ENCODE data around the gene RAB40B. TPM values are rescaled to one million over a fixed set of nuclear protein-coding genes. Genes with fewer than 3 reads are reported as not detected.
"Not testable (repeated sequence)": the region's sequence is repeated elsewhere in the genome, so short reads cannot be mapped to it uniquely, and the experiment has no call there.

RAB40B gene
- total RNA-seq, 2 experiments from 2014 or later, result 1.3 to 2.2 TPM

DNA sequence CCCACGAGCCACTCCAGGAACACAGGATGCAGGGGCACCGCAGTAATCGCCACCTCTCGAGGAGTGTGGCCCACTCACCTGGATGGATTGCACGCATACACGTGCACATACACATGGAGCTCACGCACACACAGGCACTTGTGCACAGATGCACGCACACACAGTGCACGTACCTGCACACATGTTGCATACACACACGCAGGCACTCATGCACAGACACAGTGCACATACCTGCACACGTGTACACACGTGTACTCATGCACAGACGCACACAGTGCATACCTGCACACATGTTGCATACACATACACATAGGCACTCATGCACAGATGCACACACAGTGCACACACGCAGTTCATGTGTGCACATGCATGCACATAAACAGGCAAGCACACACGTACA, 38.6 kb downstream of the RAB40B start:
- ChIA-PET POLR2A (interaction anchor here (0.6 kb wide), 1 partner anchor 190 kb away, joined by 3 read pairs; no protein-coding TSS in a partner anchor), CTCF (no interaction called here)
- H3K9me3 Mint-ChIP-seq (ENCODE audit: insufficient read depth), result no peaks in the 10 kb centered on the region

DNA sequence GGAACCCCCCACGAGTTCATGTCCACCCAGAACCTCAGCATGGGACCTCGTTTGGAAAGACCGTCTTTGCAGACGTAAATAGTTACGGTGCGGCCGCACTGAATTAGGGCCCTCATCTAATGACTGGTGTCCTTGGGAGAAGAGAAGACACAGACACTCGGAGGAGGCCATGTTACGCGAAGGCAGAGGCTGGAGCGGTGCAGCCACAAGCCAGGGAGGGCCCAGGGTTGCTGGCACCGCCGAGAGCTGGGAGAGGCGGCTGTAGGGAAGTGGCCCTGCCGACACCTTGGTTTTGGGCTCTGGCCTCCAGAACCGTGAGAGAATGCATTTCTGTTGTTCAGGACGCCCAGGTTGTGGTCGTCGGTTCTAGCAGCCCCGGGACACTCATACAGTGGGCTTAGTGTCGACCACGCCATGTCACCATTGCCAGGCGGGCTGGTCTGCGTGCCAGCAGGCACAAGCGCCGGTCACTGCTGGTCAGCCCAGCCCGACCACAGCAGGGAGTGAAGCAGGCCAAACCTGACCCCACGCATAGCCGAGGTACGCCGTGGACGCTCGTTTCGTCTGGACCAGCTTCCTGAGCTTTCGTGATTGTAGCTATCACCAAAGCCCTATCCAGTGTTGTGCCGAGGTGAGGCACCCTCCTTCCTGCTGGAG, 39.6 kb downstream of the RAB40B start:
- DNase-seq (no peak), ATAC-seq (no peak)
- ChIA-PET CTCF (no interaction called here), POLR2A (interaction anchor here (0.6 kb wide), 1 partner anchor 191 kb away, joined by 3 read pairs; no protein-coding TSS in a partner anchor)
- Mint-ChIP-seq H3K4me1 (ENCODE audit: low read depth) (no peaks in the 10 kb centered on the region), H3K4me3 (no peak overlapping the region), H3K27me3 (ENCODE audit: low read depth) (no peaks in the 10 kb centered on the region), H3K27ac (no peak overlapping the region), H3K36me3 (ENCODE audit: low read depth) (no peaks in the 10 kb centered on the region), H3K9me3 (ENCODE audit: insufficient read depth) (no peaks in the 10 kb centered on the region)

More for the DNA sequence above, 38.6 kb downstream of the RAB40B start:
- Mint-ChIP-seq H3K36me3 (ENCODE audit: low read depth) (no peaks in the 10 kb centered on the region), H3K27me3 (ENCODE audit: low read depth) (no peaks in the 10 kb centered on the region), H3K4me1 (ENCODE audit: low read depth) (no peaks in the 10 kb centered on the region), H3K27ac (no peak overlapping the region), H3K4me3 (no peak overlapping the region)
- DNase-seq (no peak), ATAC-seq (no peak)

DNA sequence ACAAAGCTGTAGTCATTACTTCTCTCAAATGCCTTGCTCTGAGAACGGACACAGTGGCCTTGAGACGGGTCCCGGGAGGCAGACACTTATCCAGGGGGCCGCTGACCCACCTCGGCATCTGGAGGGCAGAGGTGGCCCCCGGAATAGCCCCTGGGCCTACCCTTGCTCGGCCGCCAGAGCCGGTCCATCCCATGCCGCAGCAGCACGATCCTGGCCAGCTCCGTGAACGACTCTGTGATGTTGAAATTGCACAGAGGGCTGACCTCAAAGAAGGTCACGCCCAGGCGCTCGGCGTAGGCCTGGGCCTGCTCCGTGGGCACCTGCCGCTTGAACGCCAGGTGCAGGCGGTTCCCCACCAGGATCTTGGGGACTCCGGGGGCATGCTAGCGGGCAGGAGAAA, 40.2 kb downstream of the RAB40B start:
- POLR2A ChIA-PET, result no interaction called here

DNA sequence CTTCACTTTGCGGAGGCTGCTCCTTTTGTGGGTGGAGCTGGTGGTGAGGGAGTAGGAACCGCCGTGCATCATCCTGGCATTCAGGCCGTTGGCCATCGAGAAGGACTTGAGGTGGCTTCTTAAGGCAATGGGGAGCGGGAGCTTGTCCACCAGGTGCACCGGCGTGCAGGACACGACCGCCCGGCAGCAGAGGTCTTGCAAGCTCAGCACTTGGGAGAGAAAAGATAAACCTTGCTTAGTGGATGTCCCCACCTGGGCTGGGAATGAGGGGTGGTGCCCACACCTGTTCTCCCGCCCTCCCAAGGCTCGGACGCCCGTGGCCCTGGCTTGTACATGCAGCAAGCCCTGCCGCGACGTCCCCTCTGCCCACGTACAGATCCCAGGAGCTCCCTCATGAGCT, 40.6 kb downstream of the RAB40B start:
- H3K36me3 Mint-ChIP-seq (ENCODE audit: low read depth), result no peaks in the 10 kb centered on the region
- ATAC-seq (no peak), DNase-seq (no peak)
- no peaks in the 10 kb centered on the region for H3K4me1 Mint-ChIP-seq (ENCODE audit: low read depth)
- H3K4me3 Mint-ChIP-seq, result no peak overlapping the region
- CTCF ChIA-PET, result interaction anchor here (0.9 to 1.4 kb wide), 2 partner anchors 10 to 23 kb away, joined by 3 read pairs; no protein-coding TSS in a partner anchor
- no peaks in the 10 kb centered on the region for H3K27me3 Mint-ChIP-seq (ENCODE audit: low read depth)
- no peaks in the 10 kb centered on the region for H3K9me3 Mint-ChIP-seq (ENCODE audit: insufficient read depth)
- POLR2A ChIA-PET, result no interaction called here
- no peak overlapping the region for H3K27ac Mint-ChIP-seq

More for the DNA sequence above, 40.2 kb downstream of the RAB40B start:
- H3K27ac Mint-ChIP-seq, result no peak overlapping the region
- no peaks in the 10 kb centered on the region for H3K4me1 Mint-ChIP-seq (ENCODE audit: low read depth)
- H3K27me3 Mint-ChIP-seq (ENCODE audit: low read depth), result no peaks in the 10 kb centered on the region
- no peak overlapping the region for H3K4me3 Mint-ChIP-seq
- ATAC-seq (no peak), DNase-seq (no peak)
- CTCF ChIA-PET, result interaction anchor here (1.4 kb wide), 1 partner anchor 9 kb away, joined by 3 read pairs; no protein-coding TSS in a partner anchor
- H3K9me3 Mint-ChIP-seq (ENCODE audit: insufficient read depth), result no peaks in the 10 kb centered on the region
- no peaks in the 10 kb centered on the region for H3K36me3 Mint-ChIP-seq (ENCODE audit: low read depth)

DNA sequence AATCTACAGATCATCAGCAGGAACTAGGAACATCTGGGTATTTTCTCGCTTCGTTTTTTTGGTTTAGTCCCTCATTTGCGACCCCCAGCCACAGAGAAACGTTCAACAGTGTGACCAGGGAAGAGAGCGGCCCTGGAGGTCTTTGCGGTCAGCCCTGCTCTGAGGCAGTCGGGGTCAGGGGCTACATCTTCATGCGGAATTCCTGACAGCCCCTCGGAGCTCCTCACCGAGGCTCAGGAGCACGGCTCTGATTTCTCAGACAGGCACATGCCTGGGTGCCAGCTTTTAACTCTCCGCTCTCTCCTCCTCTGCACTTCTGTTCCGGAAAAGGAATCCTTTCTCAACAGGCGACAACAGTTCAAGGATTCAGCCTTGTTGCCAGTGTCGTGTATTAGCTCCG, 42.2 kb downstream of the RAB40B start:
- DNase-seq (no peak), ATAC-seq (no peak)
- ChIA-PET CTCF (no interaction called here), POLR2A (no interaction called here)
- Mint-ChIP-seq H3K9me3 (ENCODE audit: insufficient read depth) (no peaks in the 10 kb centered on the region), H3K36me3 (ENCODE audit: low read depth) (no peaks in the 10 kb centered on the region), H3K27me3 (ENCODE audit: low read depth) (no peaks in the 10 kb centered on the region), H3K4me1 (ENCODE audit: low read depth) (no peaks in the 10 kb centered on the region), H3K27ac (no peak overlapping the region), H3K4me3 (no peak overlapping the region)

DNA sequence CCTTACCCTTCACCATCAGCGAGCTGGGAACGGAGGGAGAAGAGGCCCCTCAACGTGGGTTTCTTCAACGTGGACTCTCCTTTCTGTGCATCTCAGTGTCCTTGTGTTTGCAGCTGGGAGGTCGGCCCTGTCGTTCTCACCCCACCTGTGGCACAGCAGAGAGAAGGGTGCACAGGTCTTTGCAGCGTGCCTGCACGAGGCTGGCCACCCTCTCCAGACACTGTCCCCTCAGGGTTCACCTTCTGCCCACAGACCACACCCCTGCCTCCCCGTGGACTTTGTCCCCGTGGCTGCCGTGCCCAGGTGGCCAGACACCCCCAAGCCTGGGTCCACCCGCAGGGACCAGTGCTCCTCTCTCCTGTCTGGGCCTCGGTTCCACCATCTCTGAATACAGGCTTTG, 43.0 kb downstream of the RAB40B start:
- no peaks in the 10 kb centered on the region for H3K4me1 Mint-ChIP-seq (ENCODE audit: low read depth)
- no peak overlapping the region for H3K4me3 Mint-ChIP-seq
- H3K27me3 Mint-ChIP-seq (ENCODE audit: low read depth), result no peaks in the 10 kb centered on the region
- no peaks in the 10 kb centered on the region for H3K36me3 Mint-ChIP-seq (ENCODE audit: low read depth)
- POLR2A ChIA-PET, result no interaction called here
- ATAC-seq (no peak), DNase-seq (no peak)
- no peaks in the 10 kb centered on the region for H3K9me3 Mint-ChIP-seq (ENCODE audit: insufficient read depth)
- no peak overlapping the region for H3K27ac Mint-ChIP-seq
- CTCF ChIA-PET, result no interaction called here

DNA sequence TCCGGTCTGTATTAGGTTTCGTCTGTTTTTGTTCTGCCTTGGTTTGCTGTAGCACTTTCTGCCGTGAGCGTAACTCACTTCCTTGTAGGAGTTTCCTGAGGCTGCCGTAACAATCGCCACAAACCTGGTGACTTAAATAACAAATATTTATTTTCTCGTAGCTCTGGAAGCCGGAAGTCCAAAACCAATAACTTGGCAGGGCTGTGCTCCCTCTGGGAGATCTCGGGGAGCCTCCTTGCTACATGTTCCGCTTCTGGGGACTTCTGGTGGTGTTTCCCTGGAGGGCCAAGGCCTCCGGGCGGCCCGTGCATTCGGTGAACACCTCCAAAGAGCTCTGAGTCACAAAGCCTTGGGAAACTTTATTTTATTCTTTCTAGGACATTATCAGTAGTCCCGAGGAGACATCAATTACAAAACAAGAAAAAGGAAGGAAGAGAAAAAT, 43.4 kb downstream of the RAB40B start:
- H3K27ac Mint-ChIP-seq, result no peak overlapping the region
- H3K9me3 Mint-ChIP-seq (ENCODE audit: insufficient read depth), result no peaks in the 10 kb centered on the region
- H3K27me3 Mint-ChIP-seq (ENCODE audit: low read depth), result no peaks in the 10 kb centered on the region
- ChIA-PET CTCF (no interaction called here), POLR2A (no interaction called here)
- no peak for ATAC-seq
- no peak overlapping the region for H3K4me3 Mint-ChIP-seq
- no peak for DNase-seq
- no peaks in the 10 kb centered on the region for H3K36me3 Mint-ChIP-seq (ENCODE audit: low read depth)
- no peaks in the 10 kb centered on the region for H3K4me1 Mint-ChIP-seq (ENCODE audit: low read depth)

DNA sequence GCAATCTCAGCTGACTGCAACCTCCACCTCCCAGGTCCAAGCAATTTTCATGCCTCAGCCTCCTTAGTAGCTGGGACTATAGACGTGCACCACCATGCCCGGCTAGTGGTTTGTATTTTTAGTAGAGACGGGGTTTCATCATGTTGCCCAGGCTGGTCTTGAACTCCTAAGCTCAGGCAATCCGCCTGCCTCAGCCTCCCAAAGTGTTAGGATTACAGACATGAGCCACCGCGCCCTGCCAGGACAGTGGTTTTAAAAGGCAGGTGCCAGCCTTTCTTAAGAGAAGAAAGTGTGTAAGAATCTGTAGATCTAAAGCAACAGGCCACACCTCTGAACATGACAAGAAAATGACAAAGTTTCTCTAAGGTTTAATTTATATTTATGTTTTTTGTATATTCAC, 43.9 kb downstream of the RAB40B start:
- H3K27ac Mint-ChIP-seq; DNase-seq; H3K27me3 Mint-ChIP-seq (ENCODE audit: low read depth); H3K4me1 Mint-ChIP-seq (ENCODE audit: low read depth); H3K9me3 Mint-ChIP-seq (ENCODE audit: insufficient read depth); ATAC-seq; CTCF ChIA-PET; POLR2A ChIA-PET; H3K36me3 Mint-ChIP-seq (ENCODE audit: low read depth); H3K4me3 Mint-ChIP-seq: not testable (repeated sequence)

DNA sequence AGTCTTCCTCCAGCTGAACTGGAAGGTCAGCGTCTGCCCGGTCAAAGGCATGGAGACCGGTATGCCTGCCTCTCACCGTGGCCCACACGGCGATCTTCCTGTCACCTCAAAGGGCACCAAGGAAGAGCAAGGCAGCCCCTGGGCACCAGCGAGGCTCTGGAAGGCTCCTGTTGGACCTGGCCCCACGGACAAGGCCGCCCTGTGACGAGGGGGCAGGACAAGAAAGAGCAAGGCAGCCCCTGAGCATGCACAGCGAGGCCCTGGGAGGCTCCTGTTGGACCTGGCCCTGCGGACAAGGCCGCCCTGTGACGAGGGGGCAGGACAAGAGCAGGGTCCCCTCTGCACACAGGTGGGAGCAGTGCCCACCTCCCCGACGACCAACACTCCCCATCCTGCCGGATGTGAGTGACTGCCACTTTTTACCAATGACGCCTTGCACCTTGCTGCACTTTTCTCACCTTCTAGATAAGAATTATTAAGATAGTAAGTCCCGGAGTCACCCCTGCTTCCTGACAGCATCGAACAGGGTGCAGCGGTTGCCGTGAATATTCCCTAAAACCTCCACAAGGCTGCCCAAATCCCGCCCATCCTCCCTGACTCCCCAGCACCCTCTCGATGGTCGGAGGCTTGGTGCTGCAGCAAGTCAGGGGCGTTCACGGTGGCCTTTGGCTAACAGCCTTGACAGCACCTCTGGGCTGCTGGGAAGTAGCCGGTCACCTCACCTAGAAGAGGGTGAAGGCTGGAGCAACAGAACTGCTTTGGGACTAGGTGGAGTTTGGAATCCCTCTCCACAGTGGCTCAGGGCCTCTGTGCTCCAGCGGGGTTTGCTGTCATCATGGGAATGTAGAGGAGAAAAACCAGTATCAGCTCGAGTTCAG, 44.6 kb downstream of the RAB40B start:
- ChIA-PET CTCF (no interaction called here), POLR2A (no interaction called here)
- H3K27ac Mint-ChIP-seq, result no peak overlapping the region
- H3K4me1 Mint-ChIP-seq (ENCODE audit: low read depth), result peaks cover 4% of the 10 kb centered on the region
- DNase-seq, result no peak
- H3K27me3 Mint-ChIP-seq (ENCODE audit: low read depth), result no peaks in the 10 kb centered on the region
- H3K9me3 Mint-ChIP-seq (ENCODE audit: insufficient read depth), result no peaks in the 10 kb centered on the region
- ATAC-seq, result no peak
- H3K4me3 Mint-ChIP-seq, result no peak overlapping the region
- no peaks in the 10 kb centered on the region for H3K36me3 Mint-ChIP-seq (ENCODE audit: low read depth)

DNA sequence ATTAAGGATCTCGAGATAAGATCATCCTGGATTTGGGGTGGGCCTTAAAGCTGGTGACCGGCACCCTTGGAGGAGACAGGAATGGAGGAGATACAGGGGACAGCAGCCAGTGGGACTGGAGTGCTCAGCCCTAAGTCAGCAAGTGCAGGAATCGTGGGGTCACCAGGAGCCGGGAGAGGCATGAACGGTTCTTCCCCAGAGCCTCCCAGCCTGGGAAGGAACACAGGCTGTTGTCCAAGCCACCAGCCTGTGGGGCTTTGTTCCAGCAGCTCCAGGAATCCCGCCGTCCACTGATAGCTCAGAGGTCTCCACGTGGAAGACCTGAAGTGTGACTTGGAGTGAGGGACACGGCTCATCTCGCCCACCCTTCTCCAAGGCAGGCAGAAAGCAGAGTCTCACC, 47.8 kb downstream of the RAB40B start:
- Mint-ChIP-seq H3K27me3 (ENCODE audit: low read depth) (no peaks in the 10 kb centered on the region), H3K4me1 (ENCODE audit: low read depth) (peaks cover 15% of the 10 kb centered on the region), H3K9me3 (ENCODE audit: insufficient read depth) (no peaks in the 10 kb centered on the region), H3K4me3 (no peak overlapping the region), H3K27ac (no peak overlapping the region), H3K36me3 (ENCODE audit: low read depth) (peaks cover 4% of the 10 kb centered on the region)
- ChIA-PET CTCF (no interaction called here), POLR2A (no interaction called here)
- ATAC-seq (no peak), DNase-seq (no peak)

DNA sequence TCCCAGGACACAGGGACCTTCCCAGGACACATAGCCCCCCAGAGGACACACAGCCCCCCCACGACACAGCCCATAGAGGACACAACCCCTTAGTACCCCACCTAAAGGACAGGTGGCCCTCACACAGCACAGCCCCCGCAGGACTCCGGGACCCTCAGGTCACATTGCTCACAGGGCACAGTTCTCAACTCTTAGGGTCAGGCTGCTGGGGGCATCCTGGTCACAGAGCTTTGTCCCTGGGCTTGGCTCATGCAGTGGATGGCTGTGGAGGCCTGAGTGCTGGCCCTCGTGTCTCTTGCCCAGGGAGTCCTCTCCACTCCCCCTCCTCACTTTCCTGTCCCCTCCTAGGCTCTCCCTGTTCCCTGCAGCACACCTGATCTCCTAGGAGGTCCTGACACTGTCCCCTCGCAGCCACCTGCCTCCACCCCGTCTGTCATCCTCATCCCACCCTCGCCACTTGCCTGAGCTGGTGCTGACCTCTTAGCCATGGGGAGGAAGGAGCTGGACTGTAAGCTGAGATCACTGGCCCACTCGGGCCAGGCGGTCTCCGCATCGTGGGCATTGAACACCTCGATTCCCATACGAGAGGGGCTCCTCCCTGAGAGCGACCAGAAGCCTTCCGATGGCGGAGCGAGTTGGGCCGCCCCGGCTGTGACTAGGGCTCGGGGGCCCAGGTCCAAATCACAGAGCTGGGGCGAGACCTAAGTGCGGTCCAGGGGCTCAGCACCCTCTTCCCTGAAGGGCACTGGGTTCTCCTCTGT, 48.8 kb downstream of the RAB40B start:
- Mint-ChIP-seq H3K27me3 (ENCODE audit: low read depth) (no peaks in the 10 kb centered on the region), H3K4me1 (ENCODE audit: low read depth) (peaks cover 21% of the 10 kb centered on the region), H3K9me3 (ENCODE audit: insufficient read depth) (no peaks in the 10 kb centered on the region), H3K4me3 (peak overlapping the region; percentile 64), H3K36me3 (ENCODE audit: low read depth) (peaks cover 4% of the 10 kb centered on the region), H3K27ac (peak overlapping the region; percentile 62)
- CTCF ChIA-PET, result no interaction called here
- POLR2A ChIA-PET, result no interaction called here
- ATAC-seq (no peak), DNase-seq (no peak)
